ENCODE results near the gene VWA8. TPM values are rescaled to one million over a fixed set of nuclear protein-coding genes. Genes with fewer than 3 reads are reported as not detected.
"Not testable (repeated sequence)": the region's sequence is repeated elsewhere in the genome, so short reads cannot be mapped to it uniquely, and the experiment has no call there.

Gene VWA8
- total RNA-seq, 1 donor from 2014 or later: 12.8 TPM

GRCh38 chr13:41590122-41590521, 370.8 kb downstream of the VWA8 start:
- DNase-seq (ENCODE audit: low read depth): no peak

- no peak for DNase-seq (ENCODE audit: low read depth)
These were observed 371.5 kb downstream of the VWA8 start for GRCh38 chr13:41589434-41589833.

GRCh38 chr13:41588899-41589298, 372.0 kb downstream of the VWA8 start:
- DNase-seq (ENCODE audit: low read depth): peak; percentile 77

- DNase-seq (ENCODE audit: low read depth): no peak
These were observed 372.5 kb downstream of the VWA8 start for GRCh38 chr13:41588448-41588847.

GRCh38 chr13:41587490-41587889, 373.4 kb downstream of the VWA8 start:
- DNase-seq (ENCODE audit: low read depth): no peak

GRCh38 chr13:41586216-41586615, 374.7 kb downstream of the VWA8 start:
- DNase-seq (ENCODE audit: low read depth): no peak

- no peak for DNase-seq (ENCODE audit: low read depth)
These were observed 378.9 kb downstream of the VWA8 start for GRCh38 chr13:41582027-41582463.

- DNase-seq (ENCODE audit: low read depth): no peak
These were observed 380.6 kb downstream of the VWA8 start for GRCh38 chr13:41580345-41580744.

GRCh38 chr13:41579881-41580280, 381.0 kb downstream of the VWA8 start:
- DNase-seq (ENCODE audit: low read depth): no peak

GRCh38 chr13:41579168-41579567, 381.7 kb downstream of the VWA8 start:
- no peak for DNase-seq (ENCODE audit: low read depth)

GRCh38 chr13:41578371-41578770, 382.5 kb downstream of the VWA8 start:
- no peak for DNase-seq (ENCODE audit: low read depth)

GRCh38 chr13:41577436-41577835, 383.5 kb downstream of the VWA8 start:
- no peak for DNase-seq (ENCODE audit: low read depth)

GRCh38 chr13:41573640-41574039, 387.3 kb downstream of the VWA8 start:
- not testable (repeated sequence) for DNase-seq (ENCODE audit: low read depth)

GRCh38 chr13:41571817-41572340, 389.0 kb downstream of the VWA8 start:
- not testable (repeated sequence) for DNase-seq (ENCODE audit: low read depth)

- peak; percentile 65 for DNase-seq (ENCODE audit: low read depth)
These were observed 391.9 kb downstream of the VWA8 start for GRCh38 chr13:41568972-41569351.

- DNase-seq (ENCODE audit: low read depth): no peak
These were observed 392.6 kb downstream of the VWA8 start for GRCh38 chr13:41568143-41568971.

- no peak for DNase-seq (ENCODE audit: low read depth)
These were observed 393.5 kb downstream of the VWA8 start for GRCh38 chr13:41567363-41567762.

- no peak for DNase-seq (ENCODE audit: low read depth)
These were observed 395.1 kb downstream of the VWA8 start for GRCh38 chr13:41565846-41566245.

- no peak for DNase-seq (ENCODE audit: low read depth)
These were observed 395.7 kb downstream of the VWA8 start for GRCh38 chr13:41565216-41565615.

- no peak for DNase-seq (ENCODE audit: low read depth)
These were observed 396.9 kb downstream of the VWA8 start for GRCh38 chr13:41563984-41564365.

- DNase-seq (ENCODE audit: low read depth): peak; percentile 26
These were observed 397.4 kb downstream of the VWA8 start for GRCh38 chr13:41563341-41563983.

GRCh38 chr13:41562541-41563178, 398.2 kb downstream of the VWA8 start:
- no peak for DNase-seq (ENCODE audit: low read depth)

Measured in myocyte (in vitro differentiated cells).